ENCODE measurements around the gene MANSC1. TPM values are rescaled to one million over a fixed set of nuclear protein-coding genes. Genes with fewer than 3 reads are reported as not detected.

Gene MANSC1
- total RNA-seq, 1 experiment from 2014 or later: 27.5 TPM

- POLR2A ChIA-PET: interaction anchor here (0.5 to 0.9 kb wide), 3 partner anchors 21 to 319 kb away, joined by 5 to 7 read pairs (median 6); partner anchors contain the start of genes DUSP16 and GPR19
- no peaks in the 10 kb centered on the region for H3K27me3 Mint-ChIP-seq (ENCODE audit: insufficient read depth, unreplicated experiment)
- Histone ChIP-seq H3K27me3 (replicated peaks; ENCODE audit: control insufficient read depth, insufficient read depth, low read length) (no peaks in the 10 kb centered on the region), H3K4me3 (ENCODE audit: low read depth, low read length) (no peak overlapping the region), H3K36me3 (ENCODE audit: control insufficient read depth, insufficient read depth, low read length) (no peaks in the 10 kb centered on the region), H3K9me3 (no peaks in the 10 kb centered on the region), H3K4me1 (peaks cover 34% of the 10 kb centered on the region)
- peak; percentile 64 to 71 for DNase-seq
- no peak overlapping the region for H3K27ac Mint-ChIP-seq (ENCODE audit: unreplicated experiment)
- H3K36me3 Mint-ChIP-seq (ENCODE audit: insufficient read depth, unreplicated experiment): peaks cover 1% of the 10 kb centered on the region
- H3K9me3 Mint-ChIP-seq (ENCODE audit: unreplicated experiment): peaks cover 5% of the 10 kb centered on the region
- peak; percentile 72 to 96 for TF ChIP-seq CTCF (IDR thresholded peaks at IDR 0.05; ENCODE audit: insufficient read depth in 1 of 2, low read depth in 1 of 2, low read length in 1 of 2, severe bottlenecking in 1 of 2, unreplicated experiment in 1 of 2)
- H3K4me1 Mint-ChIP-seq (ENCODE audit: low read depth, unreplicated experiment): peaks cover 38% of the 10 kb centered on the region
- CTCF ChIA-PET: interaction anchor here (0.6 to 2.4 kb wide), 22 partner anchors 9 to 678 kb away, joined by 3 to 25 read pairs (median 4); partner anchors contain the start of genes CREBL2, DUSP16 and MANSC1
- no TSS peak for BruUV-seq (replicated peaks)
- intact Hi-C loops (cut with micrococcal nuclease; ENCODE audit: unreplicated experiment): loop anchor here (1.0 to 5.0 kb wide), 8 partner anchors 26 to 340 kb away; partner anchors contain the start of gene CDKN1B
- H3K4me3 Mint-ChIP-seq (ENCODE audit: unreplicated experiment): no peak overlapping the region
Observed at GRCh38 chr12:12376646-12377448, 26.8 kb upstream of the MANSC1 start.

- no TSS peak for BruUV-seq (replicated peaks)
- Histone ChIP-seq H3K27me3 (replicated peaks; ENCODE audit: control insufficient read depth, insufficient read depth, low read length) (no peaks in the 10 kb centered on the region), H3K4me1 (peaks cover 11% of the 10 kb centered on the region), H3K4me3 (ENCODE audit: low read depth, low read length) (no peak overlapping the region), H3K36me3 (ENCODE audit: control insufficient read depth, insufficient read depth, low read length) (no peaks in the 10 kb centered on the region; the same call in 1 of the 2 replicates), H3K9me3 (no peaks in the 10 kb centered on the region; the same call in 1 of the 2 replicates)
- ChIA-PET CTCF (interaction anchor here (1.2 kb wide), 1 partner anchor 16 kb away, joined by 3 read pairs; the partner anchor contains the start of gene BORCS5), POLR2A (no interaction called here)
- no peak overlapping the region for H3K4me3 Mint-ChIP-seq (ENCODE audit: unreplicated experiment)
- no peak overlapping the region for H3K27ac Mint-ChIP-seq (ENCODE audit: unreplicated experiment)
- H3K27me3 Mint-ChIP-seq (ENCODE audit: insufficient read depth, unreplicated experiment): no peaks in the 10 kb centered on the region
- H3K36me3 Mint-ChIP-seq (ENCODE audit: insufficient read depth, unreplicated experiment): peaks cover 8% of the 10 kb centered on the region
- intact Hi-C loops (cut with micrococcal nuclease; ENCODE audit: unreplicated experiment): no loop called here
- H3K4me1 Mint-ChIP-seq (ENCODE audit: low read depth, unreplicated experiment): peaks cover 22% of the 10 kb centered on the region
- DNase-seq: no peak
- H3K9me3 Mint-ChIP-seq (ENCODE audit: unreplicated experiment): no peaks in the 10 kb centered on the region
- TF ChIP-seq CTCF (IDR thresholded peaks at IDR 0.05; ENCODE audit: insufficient read depth in 1 of 2, low read depth in 1 of 2, low read length in 1 of 2, severe bottlenecking in 1 of 2, unreplicated experiment in 1 of 2): no peak
Observed at GRCh38 chr12:12372946-12373722, 23.1 kb upstream of the MANSC1 start.

- Histone ChIP-seq H3K9me3 (no peaks in the 10 kb centered on the region; the same call in 1 of the 2 replicates), H3K36me3 (ENCODE audit: control insufficient read depth, insufficient read depth, low read length) (no peaks in the 10 kb centered on the region; the same call in 1 of the 2 replicates), H3K4me3 (ENCODE audit: low read depth, low read length) (no peak overlapping the region), H3K4me1 (peaks cover 3% of the 10 kb centered on the region; the same call in 1 of the 2 replicates), H3K27me3 (replicated peaks; ENCODE audit: control insufficient read depth, insufficient read depth, low read length) (no peaks in the 10 kb centered on the region)
- no TSS peak for BruUV-seq (replicated peaks)
- CTCF ChIA-PET: interaction anchor here (0.5 to 1.5 kb wide), 5 partner anchors 9 to 130 kb away, joined by 3 to 7 read pairs (median 4); partner anchors contain the start of genes BORCS5 and MANSC1
- no peak for DNase-seq
- TF ChIP-seq CTCF (IDR thresholded peaks at IDR 0.05; ENCODE audit: insufficient read depth in 1 of 2, low read depth in 1 of 2, low read length in 1 of 2, severe bottlenecking in 1 of 2, unreplicated experiment in 1 of 2): no peak
- intact Hi-C loops (cut with micrococcal nuclease; ENCODE audit: unreplicated experiment): no loop called here
- Mint-ChIP-seq H3K27ac (ENCODE audit: unreplicated experiment) (no peak overlapping the region), H3K27me3 (ENCODE audit: insufficient read depth, unreplicated experiment) (no peaks in the 10 kb centered on the region), H3K36me3 (ENCODE audit: insufficient read depth, unreplicated experiment) (peaks cover 8% of the 10 kb centered on the region), H3K4me3 (ENCODE audit: unreplicated experiment) (no peak overlapping the region), H3K9me3 (ENCODE audit: unreplicated experiment) (no peaks in the 10 kb centered on the region), H3K4me1 (ENCODE audit: low read depth, unreplicated experiment) (peaks cover 15% of the 10 kb centered on the region)
- POLR2A ChIA-PET: interaction anchor here (1.3 kb wide), 1 partner anchor 10 kb away, joined by 9 read pairs; the partner anchor contains the start of gene BORCS5
Observed at GRCh38 chr12:12367482-12367998, 17.5 kb upstream of the MANSC1 start.

Measured in Caco-2 (cell line).